DOHH2 (cell line): ENCODE measurements around the gene MED26.

Experiments used
- H3F3A ChIP-seq: fragments of 200-600 bp; sonication (generic), shearing (Covaris generic); 2 replicates; pipeline ENCODE4 v1.6.0; 2016; ENCODE audit warnings: antibody characterized with exemption, mild to moderate bottlenecking; ENCODE audit not compliant: control insufficient read depth, insufficient read depth
- H3K27ac ChIP-seq: fragments of 200-600 bp; sonication (generic); 2 replicates; pipeline ENCODE4 v1.5.1; 2014; ENCODE audit warnings: low read depth, mild to moderate bottlenecking, low read length, moderate library complexity
- H3K27me3 ChIP-seq: fragments of 200-600 bp; sonication (generic); 2 replicates; pipeline ENCODE4 v1.6.1; 2014; ENCODE audit warnings: mild to moderate bottlenecking, low read length, mixed read lengths; ENCODE audit not compliant: control insufficient read depth
- H3K36me3 ChIP-seq: fragments of 200-600 bp; sonication (generic); 2 replicates; pipeline ENCODE4 v1.6.1; 2014; ENCODE audit warnings: mild to moderate bottlenecking, low read length, moderate library complexity, mixed read lengths; ENCODE audit not compliant: control insufficient read depth
- H3K4me1 ChIP-seq: fragments of 200-600 bp; sonication (generic); 2 replicates; pipeline ENCODE4 v1.6.1; 2014; ENCODE audit warnings: mild to moderate bottlenecking, low read length, mixed read lengths; ENCODE audit not compliant: control insufficient read depth
- H3K4me2 ChIP-seq: fragments of 200-600 bp; sonication (generic); 2 replicates; pipeline ENCODE4 v1.6.0; 2014; ENCODE audit warnings: mild to moderate bottlenecking, low read length, moderate library complexity
- H3K4me3 ChIP-seq: fragments of 200-600 bp; sonication (generic); 2 replicates; pipeline ENCODE4 v1.5.1; 2014; ENCODE audit warnings: mild to moderate bottlenecking, low read length, mixed read lengths
- H3K79me2 ChIP-seq: fragments of 200-600 bp; sonication (generic); 2 replicates; pipeline ENCODE4 v1.6.1; 2014; ENCODE audit warnings: mild to moderate bottlenecking, low read length, mixed read lengths; ENCODE audit not compliant: control insufficient read depth
- H3K9me2 ChIP-seq: fragments of 200-600 bp; sonication (generic); replicated peaks from 2 replicates; pipeline ENCODE4 v1.6.1; 2014; ENCODE audit warnings: mild to moderate bottlenecking, low read length, mixed read lengths; ENCODE audit not compliant: control insufficient read depth
- H3K9me3 ChIP-seq: fragments of 200-600 bp; sonication (generic); 2 replicates; pipeline ENCODE4 v1.6.1; 2014; ENCODE audit warnings: antibody characterized with exemption, low read length, mixed read lengths; ENCODE audit not compliant: control insufficient read depth, insufficient read depth
- H4K20me1 ChIP-seq: fragments of 200-600 bp; sonication (generic); 2 replicates; pipeline ENCODE4 v1.6.0; 2014; ENCODE audit warnings: low read depth, mild to moderate bottlenecking, antibody characterized with exemption, low read length, moderate library complexity; ENCODE audit not compliant: control insufficient read depth, insufficient read depth
- EZH2phosphoT487 ChIP-seq: fragments of 200-600 bp; sonication (generic); IDR thresholded peaks from 2 replicates; pipeline ENCODE4 v1.6.1; 2017; ENCODE audit warnings: borderline replicate concordance, mild to moderate bottlenecking, antibody characterized with exemption, low read length, moderate library complexity, mixed read lengths
- TF ChIP-seq, protein P1 (sequence below): fragments of 200-600 bp; sonication (generic); IDR thresholded peaks from one replicate; pipeline ENCODE4 v1.5.1; 2014; ENCODE audit warnings: antibody characterized with exemption, mild to moderate bottlenecking, low read depth, low read length; ENCODE audit not compliant: poor library complexity, severe bottlenecking

MED26 gene

GRCh38 chr19:16525751-16526481 lies 102.1 kb downstream of the MED26 start:
- Histone ChIP-seq H3K9me2 (no peaks in the 10 kb centered on the region), H3K4me2 (no peak overlapping the region), H3K36me3 (peaks cover 92% of the 10 kb centered on the region), H3K27ac (no peak overlapping the region), H3K9me3 (no peaks in the 10 kb centered on the region), H3K4me3 (no peak overlapping the region), H3F3A (no peaks in the 10 kb centered on the region), H3K27me3 (no peaks in the 10 kb centered on the region), H3K4me1 (no peaks in the 10 kb centered on the region), H3K79me2 (peaks cover 16% of the 10 kb centered on the region), H4K20me1 (peaks cover 3% of the 10 kb centered on the region; the same call in 1 of the 2 replicates)
- TF ChIP-seq, protein P1, sequence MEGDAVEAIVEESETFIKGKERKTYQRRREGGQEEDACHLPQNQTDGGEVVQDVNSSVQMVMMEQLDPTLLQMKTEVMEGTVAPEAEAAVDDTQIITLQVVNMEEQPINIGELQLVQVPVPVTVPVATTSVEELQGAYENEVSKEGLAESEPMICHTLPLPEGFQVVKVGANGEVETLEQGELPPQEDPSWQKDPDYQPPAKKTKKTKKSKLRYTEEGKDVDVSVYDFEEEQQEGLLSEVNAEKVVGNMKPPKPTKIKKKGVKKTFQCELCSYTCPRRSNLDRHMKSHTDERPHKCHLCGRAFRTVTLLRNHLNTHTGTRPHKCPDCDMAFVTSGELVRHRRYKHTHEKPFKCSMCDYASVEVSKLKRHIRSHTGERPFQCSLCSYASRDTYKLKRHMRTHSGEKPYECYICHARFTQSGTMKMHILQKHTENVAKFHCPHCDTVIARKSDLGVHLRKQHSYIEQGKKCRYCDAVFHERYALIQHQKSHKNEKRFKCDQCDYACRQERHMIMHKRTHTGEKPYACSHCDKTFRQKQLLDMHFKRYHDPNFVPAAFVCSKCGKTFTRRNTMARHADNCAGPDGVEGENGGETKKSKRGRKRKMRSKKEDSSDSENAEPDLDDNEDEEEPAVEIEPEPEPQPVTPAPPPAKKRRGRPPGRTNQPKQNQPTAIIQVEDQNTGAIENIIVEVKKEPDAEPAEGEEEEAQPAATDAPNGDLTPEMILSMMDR, result no peak
- TF ChIP-seq EZH2phosphoT487, result no peak

DNA sequence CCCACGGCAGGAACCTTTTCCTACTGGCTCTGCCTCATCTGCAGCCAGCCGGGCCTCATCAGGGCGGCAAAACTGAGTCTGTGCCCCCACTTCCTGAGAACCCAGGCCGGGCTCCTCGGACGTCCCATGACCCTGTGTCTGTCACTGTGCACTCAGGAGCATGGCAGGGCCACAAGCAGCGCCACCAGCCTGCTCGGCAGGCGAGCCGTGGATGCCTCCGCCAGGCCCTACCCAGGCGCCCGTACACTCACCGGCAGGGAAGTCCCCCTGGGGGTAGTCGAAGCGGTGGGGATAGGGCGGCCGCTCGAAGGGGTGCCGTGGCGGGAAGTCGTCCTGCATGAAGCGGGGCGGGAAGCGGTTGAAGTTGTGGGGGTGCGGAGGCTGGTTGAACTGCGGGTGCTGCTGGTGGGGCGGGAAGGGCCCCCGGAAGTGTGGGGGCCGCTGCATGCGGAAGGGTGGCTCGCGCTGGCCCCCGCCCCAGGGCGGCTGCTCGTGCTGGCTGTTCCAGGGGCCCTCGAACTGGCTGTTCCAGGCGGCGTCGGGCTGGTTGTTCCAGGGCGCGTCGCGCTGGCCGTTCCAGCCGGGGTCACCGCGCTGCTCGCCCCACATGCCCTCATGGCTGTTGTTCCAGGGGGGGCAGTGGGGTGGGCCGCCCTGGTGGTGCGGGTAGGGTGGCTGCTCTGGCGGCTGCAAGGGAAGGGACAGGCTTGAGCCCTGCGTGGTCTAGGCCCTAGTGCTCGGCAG lies 102.8 kb downstream of the MED26 start:
- Histone ChIP-seq H3K79me2 (peaks cover 16% of the 10 kb centered on the region), H3K9me2 (no peaks in the 10 kb centered on the region), H3K4me3 (no peak overlapping the region), H3K4me2 (no peak overlapping the region), H3K27me3 (no peaks in the 10 kb centered on the region), H3K9me3 (no peaks in the 10 kb centered on the region), H3K36me3 (peaks cover 92% of the 10 kb centered on the region), H3K27ac (no peak overlapping the region), H4K20me1 (peaks cover 3% of the 10 kb centered on the region; the same call in 1 of the 2 replicates), H3F3A (no peaks in the 10 kb centered on the region), H3K4me1 (no peaks in the 10 kb centered on the region)
- TF ChIP-seq, protein P1, result no peak
- no peak for TF ChIP-seq EZH2phosphoT487
